GM18951 (cell line): Measurements from ENCODE around the gene RPL28.

Source experiments
- POLR2A ChIP-seq: IDR thresholded peaks from 4 replicates; pipeline ENCODE4 v1.6.1; 2011; ENCODE audit warnings: mild to moderate bottlenecking; ENCODE audit not compliant: insufficient read length, insufficient read depth; ENCODE audit errors: extremely low read depth
- in situ Hi-C: fragments of 300-500 bp; cut with MboI; formaldehyde crosslinking; loops from one replicate; pipeline ENCODE4 v1.12.0; 2022; ENCODE audit warnings: low sequenced_read_pairs, mixed read lengths, inconsistent platforms; ENCODE audit not compliant: unreplicated experiment

RPL28 gene

GRCh38 chr19:55402509-55402908 lies 16.8 kb downstream of the RPL28 start:
- in situ Hi-C loops: loop anchor here (25.0 kb wide), 1 partner anchor 515 kb away; no protein-coding TSS in a partner anchor
- TF ChIP-seq POLR2A: no peak

- in situ Hi-C loops: loop anchor here (25.0 kb wide), 1 partner anchor 518 kb away; no protein-coding TSS in a partner anchor
- no peak for TF ChIP-seq POLR2A
Observed at GRCh38 chr19:55405638-55406037, 19.9 kb downstream of the RPL28 start.

GRCh38 chr19:55406091-55406825 lies 20.5 kb downstream of the RPL28 start:
- TF ChIP-seq POLR2A: no peak

GRCh38 chr19:55406826-55407549 lies 21.3 kb downstream of the RPL28 start:
- no peak for TF ChIP-seq POLR2A
- in situ Hi-C loops: loop anchor here (25.0 kb wide), 1 partner anchor 520 kb away; no protein-coding TSS in a partner anchor

More at GRCh38 chr19:55406091-55406825, 20.5 kb downstream of the RPL28 start:
- in situ Hi-C loops: loop anchor here (25.0 kb wide), 1 partner anchor 519 kb away; no protein-coding TSS in a partner anchor

- in situ Hi-C loops: loop anchor here (25.0 kb wide), 1 partner anchor 520 kb away; no protein-coding TSS in a partner anchor
- peak; percentile 100 for TF ChIP-seq POLR2A
Observed at GRCh38 chr19:55407550-55407799, 21.7 kb downstream of the RPL28 start, which contains the start of gene UBE2S. TSS of gene UBE2S (minus strand) at chr19:55407788. CDS start at chr19:55407589, 199 bp downstream.

- in situ Hi-C loops: loop anchor here (25.0 kb wide), 1 partner anchor 521 kb away; no protein-coding TSS in a partner anchor
- TF ChIP-seq POLR2A: peak; percentile 31
Observed at GRCh38 chr19:55407800-55408532, 22.2 kb downstream of the RPL28 start.

GRCh38 chr19:55408533-55408872 lies 22.8 kb downstream of the RPL28 start:
- no peak for TF ChIP-seq POLR2A
- in situ Hi-C loops: loop anchor here (25.0 kb wide), 1 partner anchor 521 kb away; no protein-coding TSS in a partner anchor

GRCh38 chr19:55409179-55409578 lies 23.4 kb downstream of the RPL28 start:
- in situ Hi-C loops: loop anchor here (25.0 kb wide), 1 partner anchor 522 kb away; no protein-coding TSS in a partner anchor

GRCh38 chr19:55410168-55410567 lies 24.4 kb downstream of the RPL28 start:
- in situ Hi-C loops: loop anchor here (25.0 kb wide), 1 partner anchor 523 kb away; no protein-coding TSS in a partner anchor

GRCh38 chr19:55418185-55418584 lies 32.5 kb downstream of the RPL28 start:
- TF ChIP-seq POLR2A: no peak
- in situ Hi-C loops: loop anchor here (25.0 kb wide), 1 partner anchor 531 kb away; no protein-coding TSS in a partner anchor

More at GRCh38 chr19:55410168-55410567, 24.4 kb downstream of the RPL28 start:
- no peak for TF ChIP-seq POLR2A

GRCh38 chr19:55419103-55419502 lies 33.4 kb downstream of the RPL28 start:
- in situ Hi-C loops: loop anchor here (25.0 kb wide), 1 partner anchor 532 kb away; no protein-coding TSS in a partner anchor
- no peak for TF ChIP-seq POLR2A

GRCh38 chr19:55419624-55420236 lies 34.0 kb downstream of the RPL28 start:
- TF ChIP-seq POLR2A: no peak
- in situ Hi-C loops: loop anchor here (25.0 kb wide), 1 partner anchor 532 kb away; no protein-coding TSS in a partner anchor

GRCh38 chr19:55421281-55421680 lies 35.5 kb downstream of the RPL28 start:
- in situ Hi-C loops: loop anchor here (25.0 kb wide), 1 partner anchor 534 kb away; no protein-coding TSS in a partner anchor
